Upper lobe of right lung (tissue), 1 donor: ENCODE measurements around the gene MYO18A. TPM values are rescaled to one million over a fixed set of nuclear protein-coding genes. Genes with fewer than 3 reads are reported as not detected.

Experiments
- ATAC-seq: fragments of 200-7000 bp; cut with Tn5 transposase; one replicate; pipeline ENCODE4 v1.9.1; 2020; ENCODE audit warnings: mild to moderate bottlenecking, moderate library complexity
- DNase-seq: peaks from one replicate; pipeline ENCODE4 v3.0.0-alpha.2; 2020
- H3K27ac ChIP-seq: fragments of 200-600 bp; one replicate; pipeline ENCODE4 v1.8.0; 2022
- H3K27me3 ChIP-seq: fragments of 200-600 bp; one replicate; pipeline ENCODE4 v1.8.0; 2022; ENCODE audit warnings: mild to moderate bottlenecking
- H3K36me3 ChIP-seq: fragments of 200-600 bp; one replicate; pipeline ENCODE4 v1.8.0; 2022
- H3K4me1 ChIP-seq: fragments of 200-600 bp; one replicate; pipeline ENCODE4 v1.8.0; 2022
- H3K4me3 ChIP-seq: fragments of 200-600 bp; one replicate; pipeline ENCODE4 v1.8.0; 2022; ENCODE audit warnings: mild to moderate bottlenecking
- H3K9me3 ChIP-seq: fragments of 200-600 bp; one replicate; pipeline ENCODE4 v1.8.0; 2022
- intact Hi-C: fragments of 100-400 bp; cut with DNase I; formaldehyde crosslinking; loops from one replicate; pipeline ENCODE4 v1.11.0; 2022
- total RNA-seq: library from RNA; stranded (reverse); fragmentation: NEBNext Ultra II Directional; extraction: Animal tissue kit (Norgen Biotek cat#: 25700); gene quantifications from one replicate; pipeline ENCODE4 v1.2.1, GENCODE V29; 2021
- TF ChIP-seq, protein P1 (sequence below): fragments of 200-600 bp; IDR thresholded peaks from one replicate; pipeline ENCODE4 v1.8.0; 2022; ENCODE audit warnings: antibody characterized with exemption
- donor health status: DM: no; HTN: yes; CAD: no; lungs with severe emphysema.

Gene MYO18A
- total RNA-seq, 1 donor from 2014 or later: 51.0 TPM

DNA sequence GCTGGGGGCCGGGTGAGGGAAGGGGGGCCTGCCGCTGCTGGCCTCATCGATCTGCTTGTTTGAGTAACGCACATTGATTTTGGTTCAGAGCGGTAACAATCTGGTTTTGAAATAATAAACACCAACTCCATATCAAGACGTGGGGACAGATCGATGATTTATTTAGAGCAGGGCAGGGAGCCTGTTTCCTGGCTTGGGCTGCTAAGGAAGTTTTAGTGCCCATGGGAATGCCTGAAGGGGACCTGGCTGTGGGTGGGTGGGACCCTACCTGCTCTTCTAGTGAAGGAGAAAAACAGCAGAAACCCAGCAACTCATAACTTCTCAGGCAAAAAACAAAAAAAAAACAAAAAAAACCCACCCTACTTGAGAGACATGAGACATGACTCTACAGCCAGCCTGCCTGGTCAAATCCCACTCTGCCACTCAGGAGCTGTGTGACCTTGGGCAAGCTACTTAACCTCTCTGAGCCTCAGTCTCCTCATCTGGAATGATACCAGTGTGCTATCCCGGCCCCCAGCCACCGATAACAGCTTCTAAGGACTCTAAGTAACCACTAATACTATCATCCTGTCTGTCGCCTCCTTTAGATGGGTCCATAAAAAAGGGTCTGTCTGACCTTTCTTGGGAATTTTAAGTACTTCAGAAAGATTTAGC, 71.2 kb downstream of the MYO18A start:
- Histone ChIP-seq H3K4me1 (peaks cover 18% of the 10 kb centered on the region), H3K27me3 (no peaks in the 10 kb centered on the region), H3K27ac (no peak overlapping the region), H3K9me3 (no peaks in the 10 kb centered on the region), H3K36me3 (peaks cover 72% of the 10 kb centered on the region), H3K4me3 (no peak overlapping the region)
- TF ChIP-seq, protein P1, sequence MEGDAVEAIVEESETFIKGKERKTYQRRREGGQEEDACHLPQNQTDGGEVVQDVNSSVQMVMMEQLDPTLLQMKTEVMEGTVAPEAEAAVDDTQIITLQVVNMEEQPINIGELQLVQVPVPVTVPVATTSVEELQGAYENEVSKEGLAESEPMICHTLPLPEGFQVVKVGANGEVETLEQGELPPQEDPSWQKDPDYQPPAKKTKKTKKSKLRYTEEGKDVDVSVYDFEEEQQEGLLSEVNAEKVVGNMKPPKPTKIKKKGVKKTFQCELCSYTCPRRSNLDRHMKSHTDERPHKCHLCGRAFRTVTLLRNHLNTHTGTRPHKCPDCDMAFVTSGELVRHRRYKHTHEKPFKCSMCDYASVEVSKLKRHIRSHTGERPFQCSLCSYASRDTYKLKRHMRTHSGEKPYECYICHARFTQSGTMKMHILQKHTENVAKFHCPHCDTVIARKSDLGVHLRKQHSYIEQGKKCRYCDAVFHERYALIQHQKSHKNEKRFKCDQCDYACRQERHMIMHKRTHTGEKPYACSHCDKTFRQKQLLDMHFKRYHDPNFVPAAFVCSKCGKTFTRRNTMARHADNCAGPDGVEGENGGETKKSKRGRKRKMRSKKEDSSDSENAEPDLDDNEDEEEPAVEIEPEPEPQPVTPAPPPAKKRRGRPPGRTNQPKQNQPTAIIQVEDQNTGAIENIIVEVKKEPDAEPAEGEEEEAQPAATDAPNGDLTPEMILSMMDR: no peak
- intact Hi-C loops: no loop called here
- no peak for ATAC-seq
- no peak for DNase-seq

DNA sequence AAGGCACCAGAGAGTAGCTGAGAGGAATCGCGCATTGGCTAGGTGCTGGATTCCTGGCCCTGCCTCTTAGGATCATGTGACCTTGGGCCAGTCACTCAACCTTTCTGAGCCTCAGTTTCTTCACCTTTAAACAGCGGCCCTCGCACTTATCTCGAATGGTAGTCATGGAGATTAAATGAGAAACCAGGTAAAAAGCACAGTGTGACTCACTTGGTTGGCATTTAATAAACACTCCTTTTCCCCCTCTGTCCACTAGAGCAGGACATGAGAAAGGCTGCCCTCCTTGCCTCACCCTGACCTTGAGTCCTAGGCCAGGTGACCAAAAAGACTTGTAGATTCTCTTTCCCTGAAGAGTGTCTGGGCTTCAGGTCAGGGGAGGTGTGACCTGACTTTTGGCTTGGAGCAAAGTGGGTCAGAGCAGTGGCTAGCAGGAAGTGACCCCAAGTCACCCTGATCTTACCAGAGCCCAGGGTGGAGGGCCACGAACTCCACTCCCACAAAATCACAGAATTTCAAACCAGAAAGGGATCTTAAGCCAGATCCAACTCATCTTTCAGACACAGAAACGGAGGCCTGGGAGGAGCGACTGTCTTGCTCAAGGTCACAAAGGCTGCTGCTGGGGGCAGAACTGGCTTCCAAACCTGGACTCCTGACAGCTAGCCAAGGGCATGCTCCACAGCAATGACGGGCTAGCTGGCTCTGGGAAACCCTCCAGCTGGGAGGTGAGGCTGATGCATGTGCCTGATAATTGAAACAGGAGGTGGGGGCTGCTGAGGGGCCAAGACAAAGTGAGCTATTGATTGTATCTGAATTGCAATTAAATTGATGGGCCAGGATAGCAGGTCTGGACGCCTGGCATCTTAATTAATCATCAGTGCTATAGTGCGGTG, 72.0 kb downstream of the MYO18A start:
- H3K27ac ChIP-seq: peak overlapping the region; percentile 30
- peak; percentile 68 for ATAC-seq

DNA sequence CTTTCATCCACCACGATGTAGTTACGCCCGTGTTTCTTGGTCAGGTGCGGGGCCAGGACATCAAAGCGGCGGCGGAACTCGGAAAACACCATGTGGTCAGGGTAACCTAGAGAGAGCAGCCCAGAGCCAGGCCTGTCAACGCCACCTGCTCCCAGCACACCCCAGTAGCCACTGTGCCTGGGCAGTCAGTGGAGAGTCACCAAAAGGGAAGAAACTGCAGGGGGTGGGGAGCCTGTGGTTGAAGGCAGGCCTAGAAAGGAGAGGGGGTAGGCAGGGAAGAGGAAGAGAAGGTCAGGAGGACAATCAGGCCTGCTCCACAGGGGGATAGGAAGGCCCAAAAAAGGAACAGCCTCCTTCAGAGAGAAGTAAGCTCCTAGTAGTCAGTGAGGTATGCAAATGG, 73.1 kb downstream of the MYO18A start:
- TF ChIP-seq, protein P1: no peak
- H3K27me3 ChIP-seq: no peaks in the 10 kb centered on the region
- H3K9me3 ChIP-seq: no peaks in the 10 kb centered on the region
- DNase-seq (no peak), ATAC-seq (peak; percentile 35)
- H3K4me1 ChIP-seq: peaks cover 12% of the 10 kb centered on the region
- intact Hi-C loops: no loop called here
- no peak overlapping the region for H3K27ac ChIP-seq
- H3K36me3 ChIP-seq: peaks cover 69% of the 10 kb centered on the region
- H3K4me3 ChIP-seq: no peak overlapping the region

More for the DNA sequence above, 72.0 kb downstream of the MYO18A start:
- H3K9me3 ChIP-seq: no peaks in the 10 kb centered on the region
- H3K36me3 ChIP-seq: peaks cover 72% of the 10 kb centered on the region
- TF ChIP-seq, protein P1: no peak
- no peak overlapping the region for H3K4me3 ChIP-seq
- H3K27me3 ChIP-seq: no peaks in the 10 kb centered on the region
- no peak for DNase-seq
- H3K4me1 ChIP-seq: peaks cover 18% of the 10 kb centered on the region
- intact Hi-C loops: no loop called here

DNA sequence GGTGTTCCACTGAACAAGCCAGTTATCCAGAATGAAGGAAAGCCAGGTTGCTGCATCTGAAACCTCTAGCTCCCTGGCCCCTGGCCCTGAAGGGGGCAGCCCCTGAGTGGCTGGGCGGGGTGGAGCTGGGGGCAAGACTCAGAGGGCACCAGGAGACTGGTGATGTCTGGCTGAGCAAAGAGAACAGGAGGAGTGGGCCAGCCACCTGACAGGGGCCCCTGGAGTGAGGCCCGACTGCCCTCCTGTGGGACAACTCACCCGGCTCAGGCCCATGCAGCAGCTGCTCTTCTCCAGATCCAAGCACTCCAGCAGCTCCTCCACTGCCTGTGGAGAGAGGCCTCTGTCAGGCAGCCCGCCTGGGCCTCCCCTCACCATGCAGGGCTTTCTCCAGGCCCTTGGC, 76.9 kb downstream of the MYO18A start:
- no peak for ATAC-seq
- no peak for DNase-seq
- TF ChIP-seq, protein P1: no peak
- Histone ChIP-seq H3K4me3 (no peak overlapping the region), H3K27ac (no peak overlapping the region), H3K9me3 (no peaks in the 10 kb centered on the region), H3K4me1 (peaks cover 5% of the 10 kb centered on the region), H3K27me3 (no peaks in the 10 kb centered on the region), H3K36me3 (peaks cover 65% of the 10 kb centered on the region)
- intact Hi-C loops: no loop called here

DNA sequence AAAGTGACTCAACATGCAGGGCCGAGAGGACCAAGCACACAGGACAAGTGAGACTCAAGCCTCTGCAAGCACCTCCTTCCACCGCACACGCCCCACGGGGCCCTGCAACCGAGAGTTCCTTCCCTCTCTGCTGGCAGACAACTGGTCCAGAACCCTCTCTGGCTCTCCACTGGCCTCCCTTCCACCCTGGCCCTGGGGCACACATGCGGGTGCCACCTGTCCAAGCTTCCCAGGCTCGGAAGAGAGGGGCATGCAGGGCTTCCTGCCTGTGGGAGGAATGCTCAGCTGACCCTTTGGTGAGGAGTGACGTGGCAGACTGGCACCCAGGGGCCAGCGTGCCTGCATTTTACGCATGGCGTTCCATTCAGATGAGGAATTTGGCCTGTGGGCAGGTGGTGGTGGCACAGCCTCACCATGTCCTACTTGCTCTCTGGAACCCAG, 77.4 kb downstream of the MYO18A start:
- no peaks in the 10 kb centered on the region for H3K9me3 ChIP-seq
- H3K27ac ChIP-seq: no peak overlapping the region
- no peak overlapping the region for H3K4me3 ChIP-seq
- intact Hi-C loops: no loop called here
- ATAC-seq (no peak), DNase-seq (no peak)
- H3K27me3 ChIP-seq: no peaks in the 10 kb centered on the region
- peaks cover 71% of the 10 kb centered on the region for H3K36me3 ChIP-seq
- peaks cover 5% of the 10 kb centered on the region for H3K4me1 ChIP-seq
- TF ChIP-seq, protein P1: no peak
